Glutamatergic neuron (in vitro differentiated cells): Measurements from ENCODE around the gene SCN1B. TPM values are rescaled to one million over a fixed set of nuclear protein-coding genes. Genes with fewer than 3 reads are reported as not detected.

Experiments
- DNase-seq: peaks from one replicate; pipeline ENCODE4 v3.0.0; 2022
- H3K27ac Mint-ChIP-seq: one replicate; pipeline ENCODE4 v1.8.0; 2020; ENCODE audit warnings: mild to moderate bottlenecking, mixed read lengths, inconsistent platforms; ENCODE audit not compliant: unreplicated experiment
- H3K27me3 Mint-ChIP-seq: one replicate; pipeline ENCODE4 v1.8.0; 2020; ENCODE audit warnings: mild to moderate bottlenecking, moderate library complexity, mixed read lengths, inconsistent platforms; ENCODE audit not compliant: unreplicated experiment
- H3K36me3 Mint-ChIP-seq: one replicate; pipeline ENCODE4 v1.8.0; 2020; ENCODE audit warnings: mild to moderate bottlenecking, mixed read lengths, inconsistent platforms; ENCODE audit not compliant: unreplicated experiment
- H3K4me1 Mint-ChIP-seq: one replicate; pipeline ENCODE4 v1.8.0; 2020; ENCODE audit warnings: mild to moderate bottlenecking, low read depth, mixed read lengths, inconsistent platforms; ENCODE audit not compliant: unreplicated experiment
- H3K4me3 Mint-ChIP-seq: one replicate; pipeline ENCODE4 v1.8.0; 2020; ENCODE audit warnings: mild to moderate bottlenecking, mixed read lengths, inconsistent platforms; ENCODE audit not compliant: unreplicated experiment
- H3K9me3 Mint-ChIP-seq: one replicate; pipeline ENCODE4 v1.8.0; 2020; ENCODE audit warnings: mild to moderate bottlenecking, moderate library complexity, mixed read lengths, inconsistent platforms; ENCODE audit not compliant: unreplicated experiment
- total RNA-seq: library from RNA; stranded (reverse); fragmentation: NEBNext Ultra II Directional; extraction: Animal tissue kit (Norgen Biotek cat#: 25700); gene quantifications from one replicate; pipeline ENCODE4 v1.2.1, GENCODE V29; 2021; ENCODE audit not compliant: unreplicated experiment
- TF ChIP-seq, protein P1 (sequence below): fragments of 200-600 bp; sonication (generic); IDR thresholded peaks from one replicate; pipeline ENCODE4 v1.5.0; 2021; ENCODE audit not compliant: partially characterized antibody, unreplicated experiment

SCN1B gene
- total RNA-seq, 1 donor from 2014 or later: 12.0 TPM

DNA sequence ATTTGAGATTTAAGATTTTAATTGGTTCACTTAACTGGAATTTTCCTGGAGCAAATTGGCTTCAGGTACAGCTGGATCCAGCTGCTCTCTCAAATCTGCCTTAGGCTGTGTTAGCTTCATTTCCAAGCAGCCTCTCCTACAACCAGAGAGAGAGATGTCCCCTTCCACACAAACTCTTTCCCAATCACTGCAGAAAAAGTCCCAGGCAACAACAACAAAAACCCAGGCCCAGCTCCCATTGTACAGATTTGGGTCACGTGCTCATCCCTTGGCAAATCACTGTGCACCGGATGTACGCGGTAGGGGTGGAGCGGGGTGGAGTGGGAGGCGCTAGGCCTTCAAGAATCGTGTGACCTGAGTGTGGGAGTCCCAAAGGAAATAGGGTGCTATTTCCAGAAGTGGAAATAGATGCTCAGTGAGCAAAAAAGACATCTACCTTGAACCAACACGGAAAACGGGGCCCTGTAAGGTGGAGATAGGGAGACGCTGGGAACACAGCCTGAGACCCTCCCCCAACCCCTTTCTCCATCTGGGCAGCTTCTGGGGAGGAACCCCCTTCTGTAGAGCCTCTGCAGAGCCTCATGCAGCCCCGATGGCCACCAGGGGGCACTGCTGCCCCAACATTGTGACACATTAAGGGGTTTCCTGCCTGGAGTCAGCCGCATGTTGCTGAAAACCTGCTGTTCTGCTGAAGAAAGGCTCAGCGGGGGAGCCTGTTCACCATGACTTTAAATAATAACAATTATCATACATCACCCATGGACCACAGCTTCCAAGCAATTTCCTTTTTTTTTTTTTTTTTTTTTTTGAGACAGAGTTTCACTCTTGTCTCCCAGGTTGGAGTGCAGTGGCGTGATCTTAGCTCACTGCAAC is 36.7 kb downstream of the SCN1B start:
- TF ChIP-seq, protein P1, sequence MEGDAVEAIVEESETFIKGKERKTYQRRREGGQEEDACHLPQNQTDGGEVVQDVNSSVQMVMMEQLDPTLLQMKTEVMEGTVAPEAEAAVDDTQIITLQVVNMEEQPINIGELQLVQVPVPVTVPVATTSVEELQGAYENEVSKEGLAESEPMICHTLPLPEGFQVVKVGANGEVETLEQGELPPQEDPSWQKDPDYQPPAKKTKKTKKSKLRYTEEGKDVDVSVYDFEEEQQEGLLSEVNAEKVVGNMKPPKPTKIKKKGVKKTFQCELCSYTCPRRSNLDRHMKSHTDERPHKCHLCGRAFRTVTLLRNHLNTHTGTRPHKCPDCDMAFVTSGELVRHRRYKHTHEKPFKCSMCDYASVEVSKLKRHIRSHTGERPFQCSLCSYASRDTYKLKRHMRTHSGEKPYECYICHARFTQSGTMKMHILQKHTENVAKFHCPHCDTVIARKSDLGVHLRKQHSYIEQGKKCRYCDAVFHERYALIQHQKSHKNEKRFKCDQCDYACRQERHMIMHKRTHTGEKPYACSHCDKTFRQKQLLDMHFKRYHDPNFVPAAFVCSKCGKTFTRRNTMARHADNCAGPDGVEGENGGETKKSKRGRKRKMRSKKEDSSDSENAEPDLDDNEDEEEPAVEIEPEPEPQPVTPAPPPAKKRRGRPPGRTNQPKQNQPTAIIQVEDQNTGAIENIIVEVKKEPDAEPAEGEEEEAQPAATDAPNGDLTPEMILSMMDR: peak; percentile 92
- no peaks in the 10 kb centered on the region for H3K9me3 Mint-ChIP-seq
- no peaks in the 10 kb centered on the region for H3K27me3 Mint-ChIP-seq
- peaks cover 8% of the 10 kb centered on the region for H3K4me1 Mint-ChIP-seq
- peak overlapping the region; percentile 9 for H3K4me3 Mint-ChIP-seq
- H3K27ac Mint-ChIP-seq: peak overlapping the region; percentile 48
- DNase-seq: peak; percentile 95
- no peaks in the 10 kb centered on the region for H3K36me3 Mint-ChIP-seq

DNA sequence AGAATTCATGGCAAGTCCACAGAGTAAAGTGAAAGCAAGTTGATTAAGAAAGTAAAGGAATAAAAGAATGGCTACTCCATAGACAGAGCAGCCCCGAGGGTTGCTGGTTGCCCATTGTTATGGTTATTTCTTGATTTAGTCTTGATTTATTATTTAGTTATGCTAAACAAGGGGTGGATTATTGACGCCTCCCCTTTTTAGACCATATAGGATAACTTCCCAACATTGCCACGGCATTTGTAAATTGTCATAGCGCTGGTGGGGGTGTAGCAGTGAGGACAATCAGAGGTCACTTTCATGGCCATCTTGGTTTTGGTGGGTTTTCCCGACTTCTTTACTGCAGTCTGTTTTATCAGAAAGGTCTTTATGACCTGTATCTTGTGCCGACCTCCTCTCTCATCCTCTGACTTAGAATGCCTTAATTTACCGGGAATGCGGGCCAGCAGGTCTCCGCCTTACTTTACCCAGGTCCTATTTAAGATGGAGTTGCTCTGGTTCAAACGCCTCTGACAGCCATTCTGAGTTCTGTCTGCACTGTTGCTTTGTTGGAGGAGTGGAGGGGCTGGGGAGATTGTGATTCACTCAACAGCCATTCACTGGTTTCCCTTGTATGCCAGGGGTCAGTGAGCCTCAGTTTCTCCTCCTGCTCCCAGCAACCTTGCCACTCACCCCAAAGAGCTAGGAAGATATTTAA is 38.8 kb downstream of the SCN1B start:
- Mint-ChIP-seq H3K27me3 (peaks cover under 1% of the 10 kb centered on the region), H3K9me3 (no peaks in the 10 kb centered on the region), H3K36me3 (no peaks in the 10 kb centered on the region), H3K4me1 (peaks cover 8% of the 10 kb centered on the region), H3K27ac (no peak overlapping the region), H3K4me3 (no peak overlapping the region)
- TF ChIP-seq, protein P1: no peak
- no peak for DNase-seq

DNA sequence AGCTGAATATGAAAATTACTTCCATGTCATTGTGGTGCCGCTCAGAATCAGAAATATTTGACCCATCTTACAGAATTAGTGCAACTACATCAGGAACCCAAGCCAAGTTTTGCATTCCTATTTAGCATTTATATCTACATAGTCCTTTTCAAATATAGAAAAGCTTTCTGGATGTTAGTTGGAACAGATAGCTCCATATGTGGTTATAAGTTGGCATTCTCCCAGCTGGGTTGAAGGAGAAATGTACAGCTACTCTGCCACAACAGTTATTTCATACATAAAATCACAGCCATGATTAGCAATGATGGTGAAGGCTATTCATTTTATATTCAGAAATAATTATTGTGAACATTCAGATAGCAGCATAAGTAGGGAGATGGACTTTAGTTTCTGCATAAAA is 39.4 kb downstream of the SCN1B start:
- H3K27ac Mint-ChIP-seq: no peak overlapping the region
- H3K4me3 Mint-ChIP-seq: no peak overlapping the region
- TF ChIP-seq, protein P1: no peak
- DNase-seq: no peak
- peaks cover 1% of the 10 kb centered on the region for H3K27me3 Mint-ChIP-seq
- no peaks in the 10 kb centered on the region for H3K9me3 Mint-ChIP-seq
- H3K36me3 Mint-ChIP-seq: no peaks in the 10 kb centered on the region
- H3K4me1 Mint-ChIP-seq: peaks cover 8% of the 10 kb centered on the region

DNA sequence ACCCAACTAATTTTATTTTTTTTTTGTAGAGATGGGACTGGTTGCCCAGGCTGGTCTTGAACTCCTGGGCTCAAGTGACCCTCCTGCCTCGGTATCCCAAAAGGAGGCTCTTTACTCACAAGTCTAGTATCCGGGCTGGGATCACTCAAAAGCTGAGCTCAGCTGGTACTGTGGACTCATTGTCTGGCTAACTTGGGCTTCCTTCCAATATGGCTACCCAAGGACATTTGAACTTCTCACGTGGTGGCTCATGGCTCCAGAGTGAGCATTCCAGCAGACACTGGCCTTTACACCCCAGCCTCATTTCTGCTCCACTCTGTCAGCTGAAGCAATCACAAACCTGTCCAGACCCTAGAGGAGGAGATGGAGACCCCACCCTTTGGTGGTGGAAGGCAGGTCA is 40.2 kb downstream of the SCN1B start:
- H3K27ac Mint-ChIP-seq: no peak overlapping the region
- H3K36me3 Mint-ChIP-seq: no peaks in the 10 kb centered on the region
- no peaks in the 10 kb centered on the region for H3K9me3 Mint-ChIP-seq
- peaks cover 10% of the 10 kb centered on the region for H3K4me1 Mint-ChIP-seq
- peaks cover 3% of the 10 kb centered on the region for H3K27me3 Mint-ChIP-seq
- TF ChIP-seq, protein P1: no peak
- no peak overlapping the region for H3K4me3 Mint-ChIP-seq
- no peak for DNase-seq

DNA sequence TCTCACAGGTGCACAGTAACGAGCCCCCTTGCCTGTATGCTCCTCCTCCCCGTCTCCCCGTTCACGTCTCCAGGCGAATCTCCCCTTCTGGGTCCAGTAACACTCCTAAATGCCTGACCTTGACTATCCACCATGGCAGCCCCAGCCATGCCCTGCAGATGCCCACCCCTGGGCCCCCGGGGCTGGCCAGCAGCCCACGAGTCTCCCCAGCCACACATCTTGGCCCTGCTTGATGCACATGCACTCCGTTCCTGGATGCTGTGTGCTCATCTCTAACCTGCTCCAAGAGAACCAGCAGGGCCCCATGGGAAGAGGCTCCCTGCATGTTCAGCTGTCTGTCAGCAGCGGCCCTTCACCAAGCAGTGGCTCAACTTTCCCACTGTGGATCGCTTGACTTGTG is 43.2 kb downstream of the SCN1B start:
- no peak for DNase-seq
- Mint-ChIP-seq H3K9me3 (peaks cover 12% of the 10 kb centered on the region), H3K36me3 (no peaks in the 10 kb centered on the region), H3K4me3 (no peak overlapping the region), H3K27ac (no peak overlapping the region), H3K27me3 (peaks cover 12% of the 10 kb centered on the region), H3K4me1 (peaks cover 17% of the 10 kb centered on the region)
- TF ChIP-seq, protein P1: no peak
